Suprapubic skin (tissue), 4 donors: ENCODE results near the gene DCUN1D4.

Experiments used
- POLR2A ChIP-seq, 2 donors: fragments of 450-650 bp; IDR thresholded peaks; one replicate each; pipeline ENCODE4 v1.6.1; 2017; ENCODE audit warnings: antibody characterized with exemption in 2 of 2, mild to moderate bottlenecking in 2 of 2, moderate library complexity in 2 of 2
- POLR2AphosphoS5 ChIP-seq, 3 donors: sonication (generic); formaldehyde crosslinking; IDR thresholded peaks; one replicate each; pipeline ENCODE4 v1.6.1; 2017; ENCODE audit warnings: antibody characterized with exemption in 3 of 3
- TF ChIP-seq, protein P1 (sequence below), 2 donors: fragments of 200-600 bp in 1 of 2; fragments of 450-650 bp in 1 of 2; sonication (generic) in 1 of 2; IDR thresholded peaks; one replicate each; pipeline ENCODE4 v1.5.1; 2016 to 2019; ENCODE audit warnings: antibody characterized with exemption in 2 of 2, mild to moderate bottlenecking in 1 of 2, moderate library complexity in 1 of 2

DNA sequence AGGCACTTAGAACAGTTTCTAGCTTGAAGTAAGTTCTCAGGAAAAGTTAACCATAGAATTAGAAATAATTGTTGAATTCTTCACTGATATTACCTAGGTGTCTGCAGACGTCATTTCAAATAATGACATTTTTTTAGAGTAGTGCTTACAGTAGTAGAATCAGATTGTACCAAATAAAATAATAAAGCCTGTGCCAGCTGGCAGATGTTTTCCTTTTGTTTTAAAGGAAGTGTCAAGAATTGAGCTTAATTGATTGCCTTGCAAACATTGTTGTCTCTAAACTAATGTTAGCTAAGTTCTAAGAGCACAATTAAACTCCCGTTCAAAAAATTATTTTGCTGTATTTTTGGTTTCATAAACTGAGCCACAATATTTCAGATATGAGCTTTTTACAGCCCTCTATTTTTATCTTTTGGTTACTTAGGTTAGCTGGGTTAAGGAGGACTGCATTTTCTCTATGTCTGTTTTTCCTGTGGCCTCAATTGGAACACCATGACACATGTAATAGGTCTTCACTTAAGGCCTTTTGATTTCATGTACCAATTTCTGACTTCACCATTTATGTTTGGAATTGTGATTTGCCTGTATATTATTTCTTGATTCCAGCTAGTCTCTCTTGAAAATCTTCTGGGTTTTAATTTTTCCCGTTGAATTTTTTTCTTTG lies 64.2 kb downstream of the DCUN1D4 start:
- TF ChIP-seq, protein P1, sequence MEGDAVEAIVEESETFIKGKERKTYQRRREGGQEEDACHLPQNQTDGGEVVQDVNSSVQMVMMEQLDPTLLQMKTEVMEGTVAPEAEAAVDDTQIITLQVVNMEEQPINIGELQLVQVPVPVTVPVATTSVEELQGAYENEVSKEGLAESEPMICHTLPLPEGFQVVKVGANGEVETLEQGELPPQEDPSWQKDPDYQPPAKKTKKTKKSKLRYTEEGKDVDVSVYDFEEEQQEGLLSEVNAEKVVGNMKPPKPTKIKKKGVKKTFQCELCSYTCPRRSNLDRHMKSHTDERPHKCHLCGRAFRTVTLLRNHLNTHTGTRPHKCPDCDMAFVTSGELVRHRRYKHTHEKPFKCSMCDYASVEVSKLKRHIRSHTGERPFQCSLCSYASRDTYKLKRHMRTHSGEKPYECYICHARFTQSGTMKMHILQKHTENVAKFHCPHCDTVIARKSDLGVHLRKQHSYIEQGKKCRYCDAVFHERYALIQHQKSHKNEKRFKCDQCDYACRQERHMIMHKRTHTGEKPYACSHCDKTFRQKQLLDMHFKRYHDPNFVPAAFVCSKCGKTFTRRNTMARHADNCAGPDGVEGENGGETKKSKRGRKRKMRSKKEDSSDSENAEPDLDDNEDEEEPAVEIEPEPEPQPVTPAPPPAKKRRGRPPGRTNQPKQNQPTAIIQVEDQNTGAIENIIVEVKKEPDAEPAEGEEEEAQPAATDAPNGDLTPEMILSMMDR (IDR thresholded peaks at IDR 0.05), result no peak
- TF ChIP-seq POLR2A (IDR thresholded peaks at IDR 0.05), result no peak
- no peak for TF ChIP-seq POLR2AphosphoS5 (IDR thresholded peaks at IDR 0.05)
